HEK293 (cell line): ENCODE results near the gene CHEK1.
A peak's percentile ranks its signal among the peaks of the same experiment; 100 is the strongest.

Source experiments
- EGR2 ChIP-seq: fragments of 450-650 bp; formaldehyde crosslinking; IDR thresholded peaks from 2 replicates; pipeline ENCODE4 v1.5.1; 2016; ENCODE audit warnings: low read depth, missing biosample characterization, missing genetic modification characterization
- GFI1B ChIP-seq: fragments of 450-650 bp; formaldehyde crosslinking; IDR thresholded peaks from 2 replicates; pipeline ENCODE4 v1.5.1; 2016; ENCODE audit warnings: missing biosample characterization, missing genetic modification characterization
- MYNN ChIP-seq: fragments of 450-650 bp; formaldehyde crosslinking; IDR thresholded peaks from 2 replicates; pipeline ENCODE4 v1.5.1; 2016; ENCODE audit warnings: missing biosample characterization, missing genetic modification characterization, borderline replicate concordance
- MZF1 ChIP-seq: fragments of 450-650 bp; formaldehyde crosslinking; IDR thresholded peaks from 2 replicates; pipeline ENCODE4 v1.5.1; 2017; ENCODE audit warnings: missing biosample characterization, missing genetic modification characterization, borderline replicate concordance
- OSR2 ChIP-seq: fragments of 450-650 bp; formaldehyde crosslinking; IDR thresholded peaks from 2 replicates; pipeline ENCODE4 v1.5.1; 2016; ENCODE audit warnings: missing biosample characterization, missing genetic modification characterization
- SALL2 ChIP-seq: fragments of 450-650 bp; formaldehyde crosslinking; IDR thresholded peaks from 2 replicates; pipeline ENCODE4 v1.5.0; 2017; ENCODE audit warnings: missing biosample characterization, mild to moderate bottlenecking, missing genetic modification characterization, borderline replicate concordance
- WT1 ChIP-seq: fragments of 450-650 bp; formaldehyde crosslinking; IDR thresholded peaks from 2 replicates; pipeline ENCODE4 v1.5.1; 2016; ENCODE audit warnings: missing biosample characterization, missing genetic modification characterization
- ZBTB20 ChIP-seq: fragments of 450-650 bp; formaldehyde crosslinking; IDR thresholded peaks from 2 replicates; pipeline ENCODE4 v1.5.1; 2016; ENCODE audit warnings: missing biosample characterization, missing genetic modification characterization
- ZBTB48 ChIP-seq: fragments of 450-650 bp; formaldehyde crosslinking; IDR thresholded peaks from 2 replicates; pipeline ENCODE4 v1.5.1; 2016; ENCODE audit warnings: missing biosample characterization, missing genetic modification characterization
- ZEB2 ChIP-seq: fragments of 450-650 bp; formaldehyde crosslinking; IDR thresholded peaks from 2 replicates; pipeline ENCODE4 v1.5.1; 2016; ENCODE audit warnings: missing biosample characterization, missing genetic modification characterization
- ZFP37 ChIP-seq: fragments of 450-650 bp; formaldehyde crosslinking; IDR thresholded peaks from 2 replicates; pipeline ENCODE4 v1.5.1; 2016; ENCODE audit warnings: missing biosample characterization, missing genetic modification characterization
- ZFP69B ChIP-seq: fragments of 450-650 bp; formaldehyde crosslinking; IDR thresholded peaks from 2 replicates; pipeline ENCODE4 v1.5.1; 2016; ENCODE audit warnings: missing biosample characterization, missing genetic modification characterization
- ZNF121 ChIP-seq: fragments of 450-650 bp; formaldehyde crosslinking; IDR thresholded peaks from 2 replicates; pipeline ENCODE4 v1.5.1; 2016; ENCODE audit warnings: missing biosample characterization, missing genetic modification characterization
- ZNF146 ChIP-seq: fragments of 450-650 bp; formaldehyde crosslinking; IDR thresholded peaks from 2 replicates; pipeline ENCODE4 v1.5.1; 2016; ENCODE audit warnings: missing biosample characterization, missing genetic modification characterization
- ZNF184 ChIP-seq: fragments of 450-650 bp; IDR thresholded peaks from 2 replicates; pipeline ENCODE4 v1.5.1; 2018; ENCODE audit warnings: missing biosample characterization, mild to moderate bottlenecking, missing genetic modification characterization
- ZNF19 ChIP-seq: fragments of 450-650 bp; formaldehyde crosslinking; IDR thresholded peaks from 2 replicates; pipeline ENCODE4; 2016; ENCODE audit warnings: missing biosample characterization, missing genetic modification characterization, low read depth
- ZNF211 ChIP-seq: fragments of 450-650 bp; formaldehyde crosslinking; IDR thresholded peaks from 2 replicates; pipeline ENCODE4 v1.5.1; 2016; ENCODE audit warnings: low read depth, missing biosample characterization, missing genetic modification characterization
- ZNF366 ChIP-seq: fragments of 450-650 bp; formaldehyde crosslinking; conservative IDR thresholded peaks from 2 replicates; pipeline ENCODE4 v1.5.1; 2016; ENCODE audit warnings: missing biosample characterization, missing genetic modification characterization
- ZNF394 ChIP-seq: fragments of 450-650 bp; formaldehyde crosslinking; IDR thresholded peaks from 2 replicates; pipeline ENCODE4 v1.5.1; 2016; ENCODE audit warnings: missing biosample characterization, missing genetic modification characterization, mild to moderate bottlenecking, moderate library complexity, borderline replicate concordance
- ZNF48 ChIP-seq: fragments of 450-650 bp; formaldehyde crosslinking; IDR thresholded peaks from 2 replicates; pipeline ENCODE4 v1.5.1; 2016; ENCODE audit warnings: missing biosample characterization, missing genetic modification characterization
- ZNF501 ChIP-seq: fragments of 450-650 bp; formaldehyde crosslinking; IDR thresholded peaks from 2 replicates; pipeline ENCODE4 v1.5.1; 2016; ENCODE audit warnings: missing biosample characterization, missing genetic modification characterization
- ZNF530 ChIP-seq: fragments of 450-650 bp; formaldehyde crosslinking; IDR thresholded peaks from 2 replicates; pipeline ENCODE4 v1.5.1; 2016; ENCODE audit warnings: low read depth, missing biosample characterization, missing genetic modification characterization
- ZNF621 ChIP-seq: fragments of 450-650 bp; formaldehyde crosslinking; IDR thresholded peaks from 2 replicates; pipeline ENCODE4 v1.5.1; 2017; ENCODE audit warnings: missing biosample characterization, missing genetic modification characterization
- ZNF776 ChIP-seq: fragments of 450-650 bp; formaldehyde crosslinking; IDR thresholded peaks from 2 replicates; pipeline ENCODE4 v1.5.0; 2017; ENCODE audit warnings: missing biosample characterization, missing genetic modification characterization, borderline replicate concordance
- ZNF791 ChIP-seq: fragments of 450-650 bp; formaldehyde crosslinking; IDR thresholded peaks from 2 replicates; pipeline ENCODE4 v1.5.1; 2016; ENCODE audit warnings: missing biosample characterization, missing genetic modification characterization
- ZNF792 ChIP-seq: fragments of 450-650 bp; formaldehyde crosslinking; IDR thresholded peaks from 2 replicates; pipeline ENCODE4 v1.5.1; 2016; ENCODE audit warnings: missing biosample characterization, missing genetic modification characterization
- ZNF830 ChIP-seq: fragments of 450-650 bp; IDR thresholded peaks from 2 replicates; pipeline ENCODE4 v1.5.0; 2018; ENCODE audit warnings: missing biosample characterization, missing genetic modification characterization, low read depth, mild to moderate bottlenecking, moderate library complexity
- TF ChIP-seq, protein P1 (sequence below): fragments of 450-650 bp; formaldehyde crosslinking; IDR thresholded peaks from 2 replicates; pipeline ENCODE4 v1.5.1; 2017; ENCODE audit warnings: missing biosample characterization, missing genetic modification characterization
- TF ChIP-seq, protein P2 (sequence below): fragments of 450-650 bp; formaldehyde crosslinking; IDR thresholded peaks from 2 replicates; pipeline ENCODE4 v1.5.1; 2016; ENCODE audit warnings: missing biosample characterization, missing genetic modification characterization, low read depth
- TF ChIP-seq, protein P3 (sequence below): sonication (generic); formaldehyde crosslinking; IDR thresholded peaks from 2 replicates; pipeline ENCODE4 v1.8.1; 2022; ENCODE audit warnings: mild to moderate bottlenecking, moderate library complexity, missing genetic modification reagents
- TF ChIP-seq, protein P4 (sequence below): fragments of 450-650 bp; formaldehyde crosslinking; IDR thresholded peaks from 2 replicates; pipeline ENCODE4 v1.5.1; 2016; ENCODE audit warnings: missing biosample characterization, missing genetic modification characterization
- TF ChIP-seq, protein P5 (sequence below): fragments of 450-650 bp; formaldehyde crosslinking; IDR thresholded peaks from 2 replicates; pipeline ENCODE4 v1.5.1; 2016; ENCODE audit warnings: missing biosample characterization, missing genetic modification characterization

Gene CHEK1

DNA sequence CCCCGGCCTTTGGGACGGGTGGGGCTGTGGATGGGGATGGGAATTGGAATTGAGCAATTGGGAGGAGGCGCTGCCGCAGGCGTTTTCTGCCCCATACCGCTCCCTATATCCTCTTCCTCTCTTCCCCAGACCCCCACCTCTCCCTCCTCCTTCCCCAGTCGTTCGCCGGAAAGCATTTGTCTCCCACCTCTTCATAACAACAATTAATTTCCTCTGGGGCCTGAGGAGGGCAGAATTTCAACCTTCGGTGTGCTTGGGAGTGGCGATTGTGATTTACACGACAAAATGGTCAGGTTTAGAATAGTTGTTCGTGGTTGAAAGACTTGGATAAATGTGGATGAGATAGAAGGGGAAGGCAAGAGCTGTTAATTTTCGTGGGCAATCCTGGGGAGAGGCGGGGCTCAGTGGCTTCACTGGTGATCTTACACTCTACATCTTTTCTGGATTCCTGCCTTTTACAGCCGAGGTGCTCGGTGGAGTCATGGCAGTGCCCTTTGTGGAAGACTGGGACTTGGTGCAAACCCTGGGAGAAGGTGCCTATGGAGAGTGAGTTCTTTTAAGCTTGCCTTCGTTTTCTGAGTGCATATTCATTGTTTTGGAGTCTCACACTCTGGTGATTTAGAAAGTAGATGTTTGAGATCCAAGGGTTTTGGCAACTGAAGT lies 1.5 kb downstream of the CHEK1 start (continued):
- no peak for TF ChIP-seq ZNF792
- peak; percentile 43; the same call in 1 of the 2 replicates for TF ChIP-seq ZNF366 (tag by site-specific recombination)
- no peak for TF ChIP-seq ZNF48
- no peak for TF ChIP-seq WT1 (tag by site-specific recombination)
- TF ChIP-seq, protein P1, sequence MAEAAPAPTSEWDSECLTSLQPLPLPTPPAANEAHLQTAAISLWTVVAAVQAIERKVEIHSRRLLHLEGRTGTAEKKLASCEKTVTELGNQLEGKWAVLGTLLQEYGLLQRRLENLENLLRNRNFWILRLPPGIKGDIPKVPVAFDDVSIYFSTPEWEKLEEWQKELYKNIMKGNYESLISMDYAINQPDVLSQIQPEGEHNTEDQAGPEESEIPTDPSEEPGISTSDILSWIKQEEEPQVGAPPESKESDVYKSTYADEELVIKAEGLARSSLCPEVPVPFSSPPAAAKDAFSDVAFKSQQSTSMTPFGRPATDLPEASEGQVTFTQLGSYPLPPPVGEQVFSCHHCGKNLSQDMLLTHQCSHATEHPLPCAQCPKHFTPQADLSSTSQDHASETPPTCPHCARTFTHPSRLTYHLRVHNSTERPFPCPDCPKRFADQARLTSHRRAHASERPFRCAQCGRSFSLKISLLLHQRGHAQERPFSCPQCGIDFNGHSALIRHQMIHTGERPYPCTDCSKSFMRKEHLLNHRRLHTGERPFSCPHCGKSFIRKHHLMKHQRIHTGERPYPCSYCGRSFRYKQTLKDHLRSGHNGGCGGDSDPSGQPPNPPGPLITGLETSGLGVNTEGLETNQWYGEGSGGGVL (tag by site-specific recombination) = peak; percentile 93
- no peak for TF ChIP-seq ZNF19 (tag by site-specific recombination)
- TF ChIP-seq ZNF791 (tag by site-specific recombination) = no peak
- no peak for TF ChIP-seq ZNF121
- no peak for TF ChIP-seq ZFP37 (tag by site-specific recombination)
- TF ChIP-seq ZBTB20 (tag by site-specific recombination) = 0 out of 2 replicates have a peak, but pooled peaks have one; percentile 21
- no peak for TF ChIP-seq ZFP69B (tag by site-specific recombination)
- no peak for TF ChIP-seq ZNF146
- TF ChIP-seq SALL2 (tag by site-specific recombination) = no peak
- TF ChIP-seq, protein P2, sequence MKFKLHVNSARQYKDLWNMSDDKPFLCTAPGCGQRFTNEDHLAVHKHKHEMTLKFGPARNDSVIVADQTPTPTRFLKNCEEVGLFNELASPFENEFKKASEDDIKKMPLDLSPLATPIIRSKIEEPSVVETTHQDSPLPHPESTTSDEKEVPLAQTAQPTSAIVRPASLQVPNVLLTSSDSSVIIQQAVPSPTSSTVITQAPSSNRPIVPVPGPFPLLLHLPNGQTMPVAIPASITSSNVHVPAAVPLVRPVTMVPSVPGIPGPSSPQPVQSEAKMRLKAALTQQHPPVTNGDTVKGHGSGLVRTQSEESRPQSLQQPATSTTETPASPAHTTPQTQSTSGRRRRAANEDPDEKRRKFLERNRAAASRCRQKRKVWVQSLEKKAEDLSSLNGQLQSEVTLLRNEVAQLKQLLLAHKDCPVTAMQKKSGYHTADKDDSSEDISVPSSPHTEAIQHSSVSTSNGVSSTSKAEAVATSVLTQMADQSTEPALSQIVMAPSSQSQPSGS (tag by site-specific recombination) = no peak
- TF ChIP-seq ZNF830 (tag by site-specific recombination) = no peak
- TF ChIP-seq ZNF501 (tag by site-specific recombination) = no peak
- TF ChIP-seq MZF1 = no peak; the same call in 1 of the 2 replicates
- TF ChIP-seq ZNF530 (tag by site-specific recombination) = no peak
- no peak for TF ChIP-seq GFI1B
- no peak for TF ChIP-seq MYNN (tag by site-specific recombination)
- TF ChIP-seq OSR2 = no peak
- TF ChIP-seq ZNF211 (tag by site-specific recombination) = no peak
- TF ChIP-seq ZNF394 (tag by site-specific recombination) = no peak
- TF ChIP-seq, protein P3, sequence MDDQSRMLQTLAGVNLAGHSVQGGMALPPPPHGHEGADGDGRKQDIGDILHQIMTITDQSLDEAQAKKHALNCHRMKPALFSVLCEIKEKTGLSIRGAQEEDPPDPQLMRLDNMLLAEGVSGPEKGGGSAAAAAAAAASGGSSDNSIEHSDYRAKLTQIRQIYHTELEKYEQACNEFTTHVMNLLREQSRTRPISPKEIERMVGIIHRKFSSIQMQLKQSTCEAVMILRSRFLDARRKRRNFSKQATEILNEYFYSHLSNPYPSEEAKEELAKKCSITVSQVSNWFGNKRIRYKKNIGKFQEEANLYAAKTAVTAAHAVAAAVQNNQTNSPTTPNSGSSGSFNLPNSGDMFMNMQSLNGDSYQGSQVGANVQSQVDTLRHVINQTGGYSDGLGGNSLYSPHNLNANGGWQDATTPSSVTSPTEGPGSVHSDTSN = no peak
- no peak for TF ChIP-seq ZEB2 (tag by site-specific recombination)
- TF ChIP-seq EGR2 (tag by site-specific recombination) = no peak
- TF ChIP-seq, protein P4, sequence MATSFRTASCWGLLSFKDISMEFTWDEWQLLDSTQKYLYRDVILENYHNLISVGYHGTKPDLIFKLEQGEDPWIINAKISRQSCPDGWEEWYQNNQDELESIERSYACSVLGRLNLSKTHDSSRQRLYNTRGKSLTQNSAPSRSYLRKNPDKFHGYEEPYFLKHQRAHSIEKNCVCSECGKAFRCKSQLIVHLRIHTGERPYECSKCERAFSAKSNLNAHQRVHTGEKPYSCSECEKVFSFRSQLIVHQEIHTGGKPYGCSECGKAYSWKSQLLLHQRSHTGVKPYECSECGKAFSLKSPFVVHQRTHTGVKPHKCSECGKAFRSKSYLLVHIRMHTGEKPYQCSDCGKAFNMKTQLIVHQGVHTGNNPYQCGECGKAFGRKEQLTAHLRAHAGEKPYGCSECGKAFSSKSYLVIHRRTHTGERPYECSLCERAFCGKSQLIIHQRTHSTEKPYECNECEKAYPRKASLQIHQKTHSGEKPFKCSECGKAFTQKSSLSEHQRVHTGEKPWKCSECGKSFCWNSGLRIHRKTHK (tag by site-specific recombination) = no peak
- no peak for TF ChIP-seq ZBTB48 (tag by site-specific recombination)
- TF ChIP-seq ZNF184 (tag by site-specific recombination) = no peak
- TF ChIP-seq ZNF776 (tag by site-specific recombination) = no peak
- no peak for TF ChIP-seq ZNF621 (tag by site-specific recombination)
- TF ChIP-seq, protein P5, sequence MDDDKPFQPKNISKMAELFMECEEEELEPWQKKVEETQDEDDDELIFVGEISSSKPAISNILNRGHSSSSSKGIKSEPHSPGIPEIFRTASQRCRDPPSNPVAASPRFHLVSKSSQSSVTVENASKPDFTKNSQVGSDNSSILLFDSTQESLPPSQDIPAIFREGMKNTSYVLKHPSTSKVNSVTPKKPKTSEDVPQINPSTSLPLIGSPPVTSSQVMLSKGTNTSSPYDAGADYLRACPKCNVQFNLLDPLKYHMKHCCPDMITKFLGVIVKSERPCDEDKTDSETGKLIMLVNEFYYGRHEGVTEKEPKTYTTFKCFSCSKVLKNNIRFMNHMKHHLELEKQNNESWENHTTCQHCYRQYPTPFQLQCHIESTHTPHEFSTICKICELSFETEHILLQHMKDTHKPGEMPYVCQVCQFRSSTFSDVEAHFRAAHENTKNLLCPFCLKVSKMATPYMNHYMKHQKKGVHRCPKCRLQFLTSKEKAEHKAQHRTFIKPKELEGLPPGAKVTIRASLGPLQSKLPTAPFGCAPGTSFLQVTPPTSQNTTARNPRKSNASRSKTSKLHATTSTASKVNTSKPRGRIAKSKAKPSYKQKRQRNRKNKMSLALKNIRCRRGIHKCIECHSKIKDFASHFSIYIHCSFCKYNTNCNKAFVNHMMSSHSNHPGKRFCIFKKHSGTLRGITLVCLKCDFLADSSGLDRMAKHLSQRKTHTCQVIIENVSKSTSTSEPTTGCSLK (tag by site-specific recombination) = no peak
